NCI-H1105 (cell line): ENCODE data around the gene CD180.

Experiments
- DNase-seq: peaks from one replicate; lab custom pipeline; 2025; lab: John Stamatoyannopoulos, UW

Gene CD180

DNA sequence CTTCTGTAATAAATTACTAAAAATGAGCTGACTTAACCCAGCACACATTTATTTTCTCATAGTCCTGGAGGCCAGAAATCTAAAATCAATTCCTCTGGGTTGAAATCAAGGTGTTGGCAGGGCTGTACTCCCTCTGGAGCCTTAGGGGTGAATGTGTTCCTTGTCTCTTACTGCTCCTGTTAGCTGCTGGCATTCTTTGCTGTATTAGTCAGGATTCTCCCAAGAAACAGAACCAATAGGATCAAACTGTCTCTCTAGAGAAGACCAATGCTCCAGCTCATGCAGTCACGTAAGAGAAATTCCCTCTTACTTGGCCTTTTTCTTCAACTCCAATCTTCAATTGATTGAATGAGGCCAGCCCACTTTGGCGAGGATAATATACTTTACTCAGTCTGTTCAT is 15.3 kb upstream of the CD180 start:
- no peak for DNase-seq

- peak; percentile 29 for DNase-seq
These were observed 12.7 kb upstream of the CD180 start for GRCh38 chr5:67209141-67209771.

DNA sequence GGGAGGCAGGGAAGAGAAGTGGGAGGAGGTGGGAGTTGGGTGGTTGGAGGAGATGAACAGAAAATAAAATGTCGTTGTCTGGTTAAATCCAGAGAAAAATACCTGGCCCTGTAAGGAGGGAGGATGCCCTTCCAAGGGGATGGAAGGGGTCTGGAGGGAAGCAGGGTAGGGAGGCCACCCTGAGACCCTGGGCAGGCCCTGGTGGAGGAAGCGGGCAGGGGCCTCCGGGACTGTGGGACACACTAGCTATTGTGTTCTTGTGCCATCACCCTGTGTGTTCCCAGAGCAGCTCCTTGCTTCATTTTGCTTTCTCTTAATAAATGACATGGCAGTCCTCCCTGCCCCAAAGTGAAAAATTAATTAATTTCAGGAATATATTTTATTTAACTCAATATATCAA is 11.8 kb upstream of the CD180 start:
- no peak for DNase-seq

GRCh38 chr5:67206929-67207328 is 10.3 kb upstream of the CD180 start:
- no peak for DNase-seq

DNA sequence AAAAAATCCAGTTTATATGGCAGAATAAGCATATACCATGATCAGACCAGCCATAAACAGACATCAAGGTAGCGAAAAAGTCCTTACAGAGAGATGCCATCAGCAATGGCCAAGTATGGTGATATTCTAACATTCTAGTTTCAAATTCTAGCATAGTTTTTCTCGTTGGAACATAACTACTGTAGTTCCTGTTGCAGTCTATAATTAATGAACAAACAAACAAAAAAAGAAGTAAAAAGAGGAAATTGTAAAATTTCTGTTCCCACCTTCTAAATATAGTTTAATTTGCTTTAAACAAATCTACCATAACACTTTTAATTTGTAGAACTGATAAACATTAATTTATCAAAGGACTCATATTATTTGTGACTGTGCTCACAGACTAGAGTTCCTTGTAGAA is 9.9 kb upstream of the CD180 start:
- DNase-seq, result no peak

DNA sequence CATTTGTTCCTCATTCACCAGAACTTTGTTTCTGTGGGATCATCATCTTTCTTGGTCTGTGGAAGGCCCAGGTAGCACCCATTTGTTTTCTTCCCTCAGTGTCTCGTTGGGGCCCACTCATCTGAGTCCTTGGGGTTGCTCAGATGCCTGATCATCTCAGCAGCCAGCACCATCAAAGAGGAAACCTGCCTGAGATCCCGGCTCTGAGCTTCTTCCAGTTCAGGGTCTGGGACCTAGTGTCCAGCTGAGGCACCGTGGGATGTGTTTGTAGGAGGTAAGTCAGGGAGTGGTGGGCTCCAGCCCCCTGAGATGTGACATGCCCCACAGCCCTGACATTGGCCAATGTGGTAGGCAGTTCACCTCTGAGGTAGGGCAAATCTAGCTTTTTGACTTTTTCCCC is 9.4 kb upstream of the CD180 start:
- no peak for DNase-seq

GRCh38 chr5:67204821-67205220 is 8.2 kb upstream of the CD180 start:
- DNase-seq, result no peak

GRCh38 chr5:67203701-67204074 is 7.1 kb upstream of the CD180 start:
- DNase-seq, result no peak

GRCh38 chr5:67202828-67203227 is 6.2 kb upstream of the CD180 start:
- no peak for DNase-seq

GRCh38 chr5:67201897-67202549 is 5.4 kb upstream of the CD180 start:
- no peak for DNase-seq

DNA sequence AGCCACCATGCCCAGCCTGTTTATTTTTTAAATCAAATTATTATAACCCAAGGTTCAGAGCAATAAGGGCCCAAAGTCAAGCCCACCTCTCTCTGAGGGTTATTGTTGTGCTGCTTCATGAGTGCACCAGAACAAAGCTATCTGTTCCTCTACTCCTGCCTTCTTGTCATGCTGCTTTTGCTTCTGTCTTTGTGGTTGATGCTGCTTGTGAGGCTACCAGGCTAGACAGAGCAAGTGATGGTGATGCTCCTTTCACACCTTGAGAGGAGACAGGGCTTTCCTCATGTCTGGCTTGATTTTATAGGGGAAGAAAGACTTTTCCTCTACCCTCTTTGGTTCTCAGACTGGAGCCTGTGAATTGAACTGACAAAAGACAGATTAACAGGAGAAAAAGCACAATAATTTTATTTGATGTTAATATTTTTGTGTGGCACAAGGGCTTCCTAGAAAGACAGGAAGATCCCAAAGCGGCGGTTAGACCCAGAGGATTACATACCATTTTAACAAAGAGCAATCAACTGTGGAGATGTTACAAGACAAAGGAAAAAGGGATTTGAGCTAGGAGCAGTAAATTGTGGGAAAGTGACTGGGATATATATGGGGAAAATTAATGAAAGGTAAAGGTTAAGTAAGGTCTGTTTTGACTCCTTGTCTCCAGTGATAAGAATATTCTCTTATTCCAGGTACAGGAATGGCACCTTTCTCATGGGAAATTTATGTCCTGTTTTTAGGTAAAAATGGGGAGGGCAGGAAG is 4.4 kb upstream of the CD180 start:
- no peak for DNase-seq

GRCh38 chr5:67199859-67200258 is 3.3 kb upstream of the CD180 start:
- DNase-seq, result no peak

DNA sequence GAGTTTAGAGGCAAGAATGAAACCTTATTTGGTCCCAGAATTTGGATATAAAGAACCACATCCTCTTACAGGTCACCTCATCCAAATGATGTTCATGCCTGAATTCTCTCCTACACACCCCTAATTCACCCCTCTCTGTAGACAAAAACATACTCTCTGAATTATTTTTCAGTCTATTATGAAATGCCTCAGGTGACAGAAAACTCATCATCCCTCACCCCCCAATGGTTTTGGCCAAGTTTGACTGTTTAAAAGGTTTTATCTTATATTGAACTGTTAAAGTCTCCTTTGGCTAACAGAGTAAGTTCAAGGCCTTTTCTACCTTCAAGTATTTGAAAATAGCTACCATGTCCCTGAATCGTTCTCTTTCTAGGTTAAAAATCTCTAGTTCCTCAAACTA is 2.3 kb upstream of the CD180 start:
- DNase-seq, result no peak

DNA sequence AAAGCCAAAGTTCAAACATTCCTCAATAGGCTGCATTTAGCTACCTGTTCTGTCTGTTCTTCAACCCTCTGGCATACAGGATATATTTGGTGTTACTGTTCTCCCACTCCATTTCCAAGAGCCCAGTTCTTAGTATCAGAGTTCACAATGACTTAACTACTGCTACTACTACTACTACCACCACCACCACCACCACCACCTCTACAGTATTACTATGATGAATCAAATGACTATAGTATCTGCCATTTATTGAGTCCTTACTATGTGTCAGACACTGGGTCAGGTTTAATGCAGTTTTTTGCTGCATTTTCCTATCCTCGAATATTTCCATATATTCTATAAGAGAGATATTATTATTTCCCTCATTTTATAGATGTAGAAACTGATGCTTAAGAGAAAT is 937 bp upstream of the CD180 start:
- DNase-seq, result no peak

- no peak for DNase-seq
These were observed 958 bp downstream of the CD180 start for GRCh38 chr5:67195406-67196275.

DNA sequence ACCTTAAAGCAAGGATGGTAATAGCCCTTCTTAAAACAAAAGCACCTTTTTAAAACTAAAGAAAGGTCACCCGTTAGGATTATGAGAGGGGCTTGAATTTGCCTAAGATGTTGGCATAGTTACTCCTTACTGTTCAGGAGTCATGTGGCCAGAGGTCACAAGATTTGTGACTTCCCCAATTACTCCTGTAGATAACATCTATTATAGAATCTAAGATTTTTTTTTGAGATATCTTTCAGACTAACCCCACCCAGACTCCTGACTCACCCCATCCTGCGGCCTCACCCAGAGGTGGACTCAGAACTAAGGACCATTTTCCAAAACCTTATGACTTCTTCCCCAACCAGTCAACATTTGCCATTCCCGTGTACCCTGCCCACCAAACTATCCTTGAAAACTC is 2.4 kb downstream of the CD180 start:
- DNase-seq, result no peak

- no peak for DNase-seq
These were observed 3.2 kb downstream of the CD180 start for GRCh38 chr5:67193439-67193807.

GRCh38 chr5:67192719-67193438 is 3.7 kb downstream of the CD180 start:
- DNase-seq, result no peak

DNA sequence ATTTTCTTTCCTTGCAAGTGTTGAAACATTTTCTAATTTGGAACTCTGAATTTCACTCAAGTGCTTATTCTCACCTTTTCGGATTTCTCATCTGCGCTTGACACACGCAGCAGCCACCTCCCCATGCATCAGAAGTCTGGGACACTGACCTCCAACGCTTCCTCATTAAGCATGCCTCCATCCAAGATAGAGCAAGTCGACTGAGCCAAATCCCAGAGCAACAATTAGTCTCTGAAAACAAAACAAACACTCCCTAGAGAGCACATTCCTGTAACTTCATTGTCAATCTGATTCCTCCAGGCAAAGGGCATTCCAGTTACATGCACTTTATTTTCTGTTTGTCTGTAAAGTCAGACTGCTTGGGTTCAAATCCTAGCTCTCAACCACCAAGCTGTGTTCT is 5.7 kb downstream of the CD180 start:
- no peak for DNase-seq

DNA sequence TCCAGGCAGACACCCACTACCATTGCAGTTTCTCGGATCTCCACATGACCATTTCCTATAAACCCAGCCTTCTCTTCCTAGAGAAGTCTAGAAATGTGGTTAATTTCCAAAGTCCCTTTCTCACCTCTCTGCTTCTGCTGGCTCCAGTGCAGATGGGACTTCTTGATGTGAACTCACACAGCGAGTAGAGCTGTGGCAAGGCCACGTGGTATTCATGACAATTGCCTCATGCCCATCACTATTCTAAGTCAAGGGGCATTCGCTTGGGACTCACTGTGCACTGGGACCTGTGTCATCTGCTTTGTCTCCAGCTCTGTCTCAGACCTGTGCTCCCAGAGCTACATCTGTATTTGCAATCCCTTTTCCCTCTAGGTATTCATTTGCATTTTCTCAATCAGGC is 6.2 kb downstream of the CD180 start:
- DNase-seq, result no peak

DNA sequence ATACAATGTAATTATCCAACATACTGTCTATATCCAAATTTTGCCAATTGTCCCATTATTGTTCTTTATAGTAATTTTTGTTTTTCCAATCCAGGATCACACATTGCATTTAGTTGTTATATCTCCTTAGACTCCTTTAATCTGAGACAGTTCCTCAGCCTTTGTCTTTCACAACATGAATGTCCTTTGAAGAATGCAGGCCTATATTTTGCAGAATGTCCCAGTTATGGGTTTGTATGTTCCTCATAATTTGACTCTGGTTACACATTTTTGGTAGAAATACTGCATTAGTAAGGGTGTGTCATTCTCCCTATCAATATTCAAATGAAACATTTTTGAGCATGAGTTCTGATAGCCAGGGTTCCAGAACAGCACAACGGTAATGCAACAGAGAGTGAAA is 6.7 kb downstream of the CD180 start:
- no peak for DNase-seq

GRCh38 chr5:67189079-67189354 is 7.6 kb downstream of the CD180 start:
- DNase-seq, result no peak
